Ishikawa (cell line): Measurements from ENCODE around the gene PKP3.
A peak's percentile ranks its signal among the peaks of the same experiment; 100 is the strongest.

Experiments
- CEBPB ChIP-seq: IDR thresholded peaks from 2 replicates; pipeline ENCODE4 v1.6.1; 2012
- RAD21 ChIP-seq: IDR thresholded peaks from 2 replicates; pipeline ENCODE4 v1.6.1; 2012; ENCODE audit warnings: low read depth
- TEAD4 ChIP-seq: IDR thresholded peaks from 2 replicates; pipeline ENCODE4 v1.6.1; 2012
- TF ChIP-seq, protein P1 (sequence below): IDR thresholded peaks from 2 replicates; pipeline ENCODE4 v1.6.1; 2012; ENCODE audit warnings: low read depth, mild to moderate bottlenecking
- TF ChIP-seq, protein P2 (sequence below): IDR thresholded peaks from 2 replicates; pipeline ENCODE4 v1.6.1; 2012

DNA sequence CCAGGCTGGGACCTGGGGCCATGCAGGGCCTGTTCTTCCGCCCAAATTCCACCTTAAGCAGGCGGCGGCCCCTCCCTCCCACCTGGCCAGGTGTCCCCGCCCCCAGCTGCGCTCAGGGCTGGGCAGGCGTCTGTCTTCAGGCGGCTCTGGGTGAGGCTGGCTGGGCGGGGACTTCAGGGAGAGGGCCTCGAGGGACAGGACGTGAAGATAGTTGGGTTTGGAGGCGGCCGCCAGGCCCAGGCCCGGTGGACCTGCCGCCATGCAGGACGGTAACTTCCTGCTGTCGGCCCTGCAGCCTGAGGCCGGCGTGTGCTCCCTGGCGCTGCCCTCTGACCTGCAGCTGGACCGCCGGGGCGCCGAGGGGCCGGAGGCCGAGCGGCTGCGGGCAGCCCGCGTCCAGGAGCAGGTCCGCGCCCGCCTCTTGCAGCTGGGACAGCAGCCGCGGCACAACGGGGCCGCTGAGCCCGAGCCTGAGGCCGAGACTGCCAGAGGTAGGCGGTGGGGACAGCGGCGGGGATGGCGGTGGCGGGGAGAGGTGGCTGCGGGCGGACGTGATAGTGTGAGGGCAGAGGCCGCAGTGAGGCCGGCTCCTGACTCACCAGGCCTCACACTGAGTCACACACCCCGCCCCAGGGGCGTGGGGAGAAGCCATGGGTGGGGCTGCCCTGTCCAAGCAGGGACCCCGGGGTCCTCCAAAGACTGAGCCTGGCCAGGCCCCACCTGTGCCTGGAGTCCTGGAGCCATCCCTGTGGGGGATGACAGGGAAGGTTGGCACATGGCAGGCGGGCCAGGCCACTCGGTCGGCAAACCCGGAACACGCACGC lies at the start of gene PKP3:
- TF ChIP-seq, protein P1, sequence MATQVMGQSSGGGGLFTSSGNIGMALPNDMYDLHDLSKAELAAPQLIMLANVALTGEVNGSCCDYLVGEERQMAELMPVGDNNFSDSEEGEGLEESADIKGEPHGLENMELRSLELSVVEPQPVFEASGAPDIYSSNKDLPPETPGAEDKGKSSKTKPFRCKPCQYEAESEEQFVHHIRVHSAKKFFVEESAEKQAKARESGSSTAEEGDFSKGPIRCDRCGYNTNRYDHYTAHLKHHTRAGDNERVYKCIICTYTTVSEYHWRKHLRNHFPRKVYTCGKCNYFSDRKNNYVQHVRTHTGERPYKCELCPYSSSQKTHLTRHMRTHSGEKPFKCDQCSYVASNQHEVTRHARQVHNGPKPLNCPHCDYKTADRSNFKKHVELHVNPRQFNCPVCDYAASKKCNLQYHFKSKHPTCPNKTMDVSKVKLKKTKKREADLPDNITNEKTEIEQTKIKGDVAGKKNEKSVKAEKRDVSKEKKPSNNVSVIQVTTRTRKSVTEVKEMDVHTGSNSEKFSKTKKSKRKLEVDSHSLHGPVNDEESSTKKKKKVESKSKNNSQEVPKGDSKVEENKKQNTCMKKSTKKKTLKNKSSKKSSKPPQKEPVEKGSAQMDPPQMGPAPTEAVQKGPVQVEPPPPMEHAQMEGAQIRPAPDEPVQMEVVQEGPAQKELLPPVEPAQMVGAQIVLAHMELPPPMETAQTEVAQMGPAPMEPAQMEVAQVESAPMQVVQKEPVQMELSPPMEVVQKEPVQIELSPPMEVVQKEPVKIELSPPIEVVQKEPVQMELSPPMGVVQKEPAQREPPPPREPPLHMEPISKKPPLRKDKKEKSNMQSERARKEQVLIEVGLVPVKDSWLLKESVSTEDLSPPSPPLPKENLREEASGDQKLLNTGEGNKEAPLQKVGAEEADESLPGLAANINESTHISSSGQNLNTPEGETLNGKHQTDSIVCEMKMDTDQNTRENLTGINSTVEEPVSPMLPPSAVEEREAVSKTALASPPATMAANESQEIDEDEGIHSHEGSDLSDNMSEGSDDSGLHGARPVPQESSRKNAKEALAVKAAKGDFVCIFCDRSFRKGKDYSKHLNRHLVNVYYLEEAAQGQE, result no peak
- no peak for TF ChIP-seq CEBPB
- TF ChIP-seq TEAD4, result peak; percentile 53; the same call in 1 of the 2 replicates
- no peak for TF ChIP-seq RAD21
- TF ChIP-seq, protein P2, sequence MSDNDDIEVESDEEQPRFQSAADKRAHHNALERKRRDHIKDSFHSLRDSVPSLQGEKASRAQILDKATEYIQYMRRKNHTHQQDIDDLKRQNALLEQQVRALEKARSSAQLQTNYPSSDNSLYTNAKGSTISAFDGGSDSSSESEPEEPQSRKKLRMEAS, result peak; percentile 79
